ENCODE data around the gene SLC9C2.
"Not testable (repeated sequence)": the region's sequence is repeated elsewhere in the genome, so short reads cannot be mapped to it uniquely, and the experiment has no call there.

SLC9C2 gene

DNA sequence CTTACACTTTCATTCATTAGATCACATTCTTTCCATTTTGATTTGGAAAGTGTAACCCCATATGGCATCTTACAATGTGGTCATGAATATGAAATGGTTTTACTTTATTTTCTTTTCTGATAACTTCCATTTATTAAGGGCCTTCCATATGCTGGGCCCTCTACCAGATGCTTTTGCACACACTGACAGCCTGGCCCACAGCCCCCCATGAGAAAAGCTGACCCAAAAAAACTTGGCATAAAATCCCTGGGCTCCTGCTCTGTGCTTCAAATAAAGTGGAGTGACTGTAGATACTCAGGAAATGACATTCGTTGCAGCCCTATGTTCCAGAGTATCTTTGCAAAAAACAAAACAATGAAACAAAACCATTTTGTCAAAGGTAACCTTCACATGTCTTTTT is 76.9 kb downstream of the SLC9C2 start:
- DNase-seq (ENCODE audit: low spot score): no peak

DNA sequence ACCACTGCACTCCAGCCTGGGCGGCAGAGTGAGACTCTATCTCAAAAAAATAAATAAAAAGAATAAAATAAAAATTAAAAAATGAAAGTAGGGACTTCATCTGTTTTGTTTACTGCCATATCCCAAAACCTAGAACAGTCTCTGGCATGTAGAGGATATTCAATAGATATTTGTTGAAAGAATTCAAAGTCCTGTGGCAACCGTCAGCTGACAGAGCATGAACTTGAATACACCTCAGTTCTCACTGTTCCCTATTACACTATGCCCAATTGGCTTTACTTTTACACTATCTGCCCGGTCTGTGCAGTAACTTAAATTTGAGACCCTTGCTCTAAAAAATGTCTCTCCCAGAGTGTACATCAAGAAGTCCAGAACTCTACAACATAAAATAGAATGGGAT is 79.5 kb downstream of the SLC9C2 start:
- DNase-seq (ENCODE audit: low spot score): no peak

DNA sequence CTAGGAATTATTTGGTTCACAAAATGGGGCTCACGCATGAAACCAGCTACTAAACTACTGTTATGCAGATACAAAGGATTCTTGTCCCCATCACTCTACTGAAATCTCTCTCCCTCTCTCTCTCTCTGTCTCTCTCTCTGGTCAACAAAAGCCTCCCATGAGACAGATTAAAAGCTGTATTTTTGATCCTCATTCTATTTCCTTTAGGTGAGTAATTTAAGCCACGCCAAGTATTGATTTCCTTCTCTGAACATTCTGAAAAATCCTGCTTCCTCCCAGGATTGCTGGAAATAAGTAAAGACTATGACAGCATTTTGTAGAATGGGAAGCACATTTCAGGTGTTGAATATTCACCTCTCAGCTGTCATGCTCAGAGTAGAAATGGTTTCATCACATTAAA is 82.1 kb downstream of the SLC9C2 start:
- no peak for DNase-seq (ENCODE audit: low spot score)

DNA sequence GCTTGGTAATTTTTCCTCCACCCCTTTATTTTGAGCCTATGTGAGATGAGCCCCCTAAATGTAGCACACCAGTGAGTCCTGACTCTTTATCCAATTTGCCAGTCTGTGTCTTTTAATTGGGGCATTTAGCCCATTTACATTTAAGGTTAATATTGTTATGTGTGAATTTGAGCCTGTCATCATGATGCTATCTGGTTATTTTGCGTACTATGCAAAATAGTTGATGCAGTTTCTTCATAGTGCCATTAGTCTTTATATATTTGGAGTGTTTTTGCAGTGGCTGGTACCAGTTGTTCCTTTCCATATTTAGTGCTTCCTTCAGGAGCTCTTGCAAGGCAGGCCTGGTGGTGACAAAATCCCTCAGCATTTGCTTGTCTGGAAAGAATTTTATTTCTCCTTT is 88.4 kb downstream of the SLC9C2 start:
- DNase-seq (ENCODE audit: low spot score): not testable (repeated sequence)

DNA sequence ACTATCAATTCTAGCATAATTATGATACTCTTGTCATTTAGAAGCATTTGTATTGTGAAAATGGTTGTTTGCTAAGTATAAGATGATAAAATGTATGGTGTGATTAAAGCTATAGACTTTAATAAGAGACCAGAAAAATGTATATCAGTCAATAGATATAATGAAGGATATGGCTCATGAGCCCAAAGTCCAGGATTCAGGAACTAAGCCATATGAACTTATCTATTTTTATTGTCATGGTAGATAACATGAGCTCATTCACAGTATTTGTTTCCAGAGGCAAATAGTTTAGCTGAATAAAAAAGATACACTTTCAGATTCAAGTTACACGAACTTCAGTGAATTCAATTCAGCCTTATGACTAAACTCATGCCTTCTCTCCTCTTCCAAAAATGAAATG is 93.1 kb downstream of the SLC9C2 start:
- DNase-seq (ENCODE audit: low spot score): no peak

DNA sequence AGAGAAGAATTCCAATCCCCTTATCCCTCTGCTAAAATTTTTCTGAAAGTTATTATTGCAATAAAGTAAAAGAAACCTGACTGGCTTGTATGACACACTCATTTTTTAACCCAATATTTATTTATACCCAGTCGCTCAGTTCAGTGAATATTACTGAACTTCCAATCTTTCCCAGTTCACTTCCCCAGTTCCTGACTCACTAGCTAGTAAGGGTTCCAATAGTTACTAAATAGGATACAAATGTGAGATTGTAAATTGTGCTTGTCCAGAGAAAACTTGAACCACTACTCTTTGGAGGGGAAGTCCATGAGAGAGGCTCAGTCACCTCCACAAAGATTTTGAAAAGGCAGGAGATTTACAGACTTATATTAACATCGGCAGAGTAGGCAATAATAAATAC is 94.3 kb downstream of the SLC9C2 start:
- no peak for DNase-seq (ENCODE audit: low spot score)

DNA sequence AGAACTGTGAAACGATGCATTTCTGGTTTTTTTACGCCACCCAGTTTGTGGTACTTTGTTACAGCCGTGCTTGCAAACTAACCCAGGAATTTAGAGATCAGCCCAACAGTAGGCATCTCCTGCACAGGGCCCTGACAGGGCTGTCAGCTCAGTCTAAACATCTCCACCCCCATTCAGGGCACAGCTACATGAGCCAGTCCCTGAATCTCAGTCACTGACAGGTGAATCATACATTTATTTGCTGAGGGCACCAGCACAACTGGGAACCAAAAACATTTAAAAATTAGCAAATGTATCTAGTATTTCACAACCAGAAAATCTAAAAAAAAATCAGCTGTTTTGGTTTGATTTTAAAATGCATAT is 95.0 kb downstream of the SLC9C2 start:
- DNase-seq (ENCODE audit: low spot score): no peak

DNA sequence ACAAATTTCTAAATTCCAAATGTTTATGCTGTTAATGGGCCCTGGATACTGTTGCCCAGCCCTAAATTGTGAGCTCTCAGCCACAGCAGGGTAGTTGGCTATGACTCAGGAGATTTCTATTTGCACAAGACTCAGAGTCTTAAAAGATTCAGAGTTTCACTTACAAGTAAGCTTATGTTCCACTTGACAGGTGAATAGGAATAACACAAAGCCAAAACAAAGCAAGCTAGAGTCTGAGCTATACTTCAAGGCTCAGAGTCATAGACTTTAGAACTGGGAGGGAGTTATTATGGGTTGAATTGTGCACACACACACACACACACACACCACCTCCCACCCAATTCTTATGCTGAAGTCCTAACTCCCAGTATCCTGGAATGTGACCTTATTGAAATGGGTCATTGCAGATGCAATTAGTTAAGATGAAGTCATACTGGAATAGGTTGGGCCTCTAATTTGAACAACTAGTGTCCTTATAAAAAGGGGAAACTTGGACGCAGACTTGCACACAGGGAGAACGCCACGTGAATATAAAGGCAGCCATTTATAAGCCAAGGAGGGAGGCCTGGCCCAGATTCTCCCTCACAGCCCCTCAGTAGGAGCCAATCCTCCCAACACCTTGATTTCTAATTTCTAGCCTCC is 95.5 kb downstream of the SLC9C2 start:
- DNase-seq (ENCODE audit: low spot score): peak; percentile 51

DNA sequence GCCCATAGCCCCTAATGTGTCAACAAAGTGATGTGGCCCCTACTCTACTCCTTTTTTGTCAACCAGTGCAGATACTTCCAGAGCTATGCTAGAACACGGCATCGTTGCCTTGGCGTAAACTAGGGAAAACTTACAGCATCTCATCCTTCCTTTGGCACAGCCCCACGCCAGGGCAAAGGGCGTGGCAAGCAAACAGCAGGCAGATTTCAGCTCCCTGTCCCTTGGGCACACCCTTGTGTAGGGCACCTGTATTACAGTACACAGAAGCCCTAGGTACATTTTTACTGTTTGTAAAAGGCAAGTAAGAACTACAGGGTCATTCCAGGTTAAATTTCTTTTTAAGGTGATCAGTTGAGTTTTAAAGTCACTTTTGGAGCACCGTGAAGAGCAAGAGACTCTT is 96.4 kb downstream of the SLC9C2 start:
- peak; percentile 18 for DNase-seq (ENCODE audit: low spot score)

DNA sequence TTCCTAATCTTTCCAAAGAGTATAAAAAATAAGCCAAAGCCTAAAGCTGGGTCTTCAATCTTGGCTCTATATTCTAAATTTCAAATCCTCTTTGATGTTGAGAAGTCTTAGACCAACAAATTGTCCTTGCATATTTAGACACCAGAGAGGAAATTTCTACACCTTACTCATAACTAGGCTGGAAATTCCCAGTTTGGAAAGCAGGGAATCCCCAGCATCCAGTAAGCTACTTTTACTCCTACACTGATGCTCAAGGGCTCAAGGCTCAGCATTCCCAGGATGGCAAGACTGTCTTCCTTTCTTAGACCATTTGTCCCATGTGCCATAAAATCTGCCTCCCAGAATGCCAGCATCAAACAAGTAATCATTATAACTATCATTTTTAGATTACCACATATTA is 97.5 kb downstream of the SLC9C2 start:
- no peak for DNase-seq (ENCODE audit: low spot score)

DNA sequence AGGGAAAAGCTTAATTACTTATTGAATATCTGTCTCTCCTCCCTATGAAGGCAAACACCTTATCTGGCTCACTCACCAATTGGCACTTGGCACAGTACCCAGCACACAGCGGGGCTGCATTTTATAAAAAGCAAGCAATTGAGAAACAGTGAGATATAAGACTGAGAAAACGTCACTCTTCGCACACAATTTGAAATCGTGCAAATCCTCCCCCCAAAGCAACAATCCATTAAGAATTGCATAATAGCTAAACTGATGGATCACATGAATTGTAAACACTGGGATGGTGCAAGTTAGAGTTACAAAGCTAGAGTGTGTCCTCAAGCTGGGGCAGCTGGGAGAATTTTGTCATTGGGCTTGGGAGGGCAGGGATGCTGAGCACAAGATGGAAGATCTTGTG is 98.6 kb downstream of the SLC9C2 start:
- DNase-seq (ENCODE audit: low spot score): no peak

DNA sequence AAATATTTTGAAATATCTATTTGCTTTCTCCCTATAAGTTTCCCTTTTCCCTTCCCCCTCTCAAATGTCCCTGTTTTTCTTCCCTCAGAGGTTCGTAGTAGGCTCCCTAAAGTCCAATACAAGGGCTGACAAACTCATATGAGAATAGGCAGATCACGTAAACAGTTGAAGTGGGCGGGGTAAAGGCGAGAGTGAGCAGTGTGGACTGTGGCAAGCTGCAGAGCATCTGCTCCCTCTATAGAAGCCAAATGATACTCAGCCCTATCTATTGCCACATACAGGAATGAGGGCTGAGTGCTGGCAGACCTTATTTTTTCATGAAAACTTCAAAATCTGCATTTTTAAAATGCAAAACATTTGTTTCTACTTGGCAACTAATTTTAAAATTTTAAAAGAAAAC is 99.5 kb downstream of the SLC9C2 start:
- no peak for DNase-seq (ENCODE audit: low spot score)

DNA sequence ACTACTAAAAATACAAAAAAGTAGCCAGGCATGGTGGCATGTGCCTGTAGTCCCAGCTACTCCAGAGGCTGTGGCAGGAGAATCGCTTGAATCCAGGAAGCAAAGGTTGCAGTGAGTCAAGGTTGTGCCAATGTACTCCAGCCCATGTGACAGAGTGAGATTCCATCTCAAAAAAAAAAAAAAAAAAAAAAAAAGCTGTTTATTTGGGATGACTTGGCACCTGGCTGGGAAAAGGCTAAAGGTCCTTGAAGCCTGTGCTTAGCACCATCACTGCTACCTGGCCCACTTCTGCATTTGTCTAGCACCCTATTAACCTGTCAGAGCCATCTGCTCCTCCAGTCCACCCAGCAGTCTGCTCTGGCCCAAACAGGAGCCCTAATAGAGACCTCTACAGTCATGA is 100.8 kb downstream of the SLC9C2 start:
- DNase-seq (ENCODE audit: low spot score): no peak

DNA sequence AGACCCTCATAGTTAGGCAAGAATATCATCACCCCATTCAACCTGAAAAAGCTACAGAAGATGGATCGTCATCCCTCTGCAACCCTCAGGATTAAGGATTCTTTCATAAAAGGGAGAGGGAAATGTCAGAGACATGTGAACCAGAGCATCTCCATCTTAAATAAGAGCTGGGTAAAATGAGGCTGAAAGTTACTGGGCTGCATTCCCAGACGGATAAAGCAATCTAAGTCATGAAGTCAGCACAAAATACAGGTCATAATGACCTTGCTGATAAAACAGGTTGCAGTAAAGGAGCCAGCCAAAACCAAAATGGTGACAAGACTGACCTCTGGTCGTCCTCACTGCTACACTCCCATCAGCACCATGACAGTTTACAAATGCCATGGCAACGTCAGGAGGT is 103.1 kb downstream of the SLC9C2 start:
- DNase-seq (ENCODE audit: low spot score): no peak

DNA sequence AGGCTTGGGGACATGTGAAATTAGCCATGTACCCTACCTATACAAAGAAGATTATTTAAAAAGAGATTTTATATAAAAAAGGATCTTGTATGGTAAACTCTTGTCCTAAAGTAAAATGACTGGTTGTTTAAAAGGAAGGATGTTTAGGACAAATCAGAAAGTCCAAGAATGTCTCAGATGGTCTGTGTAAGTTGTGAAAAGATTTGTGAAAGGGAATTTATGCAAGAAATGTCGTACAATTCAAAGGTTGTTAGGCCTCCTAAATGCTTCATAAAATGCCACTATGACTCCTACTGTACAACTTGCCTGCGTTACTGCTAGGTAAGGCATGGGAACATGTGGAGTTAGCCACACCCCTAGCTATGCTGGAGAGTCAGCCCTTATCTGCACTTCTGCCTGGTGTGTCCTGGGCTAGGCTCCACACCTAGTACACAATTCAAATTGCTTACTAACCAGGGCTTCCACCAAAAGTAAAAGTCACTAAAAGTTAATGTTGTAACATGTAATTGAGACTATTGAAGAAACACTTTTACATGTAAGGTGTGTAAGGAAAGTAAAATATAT is 106.0 kb downstream of the SLC9C2 start:
- DNase-seq (ENCODE audit: low spot score): no peak

DNA sequence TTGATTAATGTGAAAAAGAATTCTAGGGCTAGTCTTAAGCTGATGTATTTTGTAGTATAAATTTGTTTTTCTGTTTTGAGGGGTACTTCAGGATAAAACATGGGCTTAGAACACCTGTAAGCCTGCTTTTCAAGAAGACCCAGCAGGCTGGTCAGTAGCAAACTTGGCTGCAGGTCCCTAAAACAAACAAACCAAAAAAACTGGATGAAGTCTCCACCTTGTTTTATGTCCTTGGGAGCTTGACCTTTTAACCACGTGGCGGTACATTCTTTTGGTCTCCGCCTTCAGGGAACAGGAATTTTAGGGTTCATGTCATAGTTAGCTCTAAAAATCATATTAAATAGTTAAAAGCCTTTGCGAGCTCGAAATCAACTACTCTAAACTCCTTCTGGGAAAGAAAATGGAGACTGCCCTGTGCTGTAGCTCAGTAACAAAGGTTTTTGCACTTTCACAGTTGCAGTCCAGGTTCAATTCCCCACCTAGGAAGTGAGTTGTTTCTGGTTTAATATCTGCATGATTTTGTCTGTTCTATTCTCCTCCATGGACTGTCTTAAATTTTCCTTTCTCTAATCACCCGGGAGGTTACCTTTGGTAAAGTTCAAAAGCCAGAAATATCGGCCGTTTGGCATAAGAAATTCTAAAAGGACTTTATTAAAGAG is 107.1 kb downstream of the SLC9C2 start:
- no peak for DNase-seq (ENCODE audit: low spot score)

DNA sequence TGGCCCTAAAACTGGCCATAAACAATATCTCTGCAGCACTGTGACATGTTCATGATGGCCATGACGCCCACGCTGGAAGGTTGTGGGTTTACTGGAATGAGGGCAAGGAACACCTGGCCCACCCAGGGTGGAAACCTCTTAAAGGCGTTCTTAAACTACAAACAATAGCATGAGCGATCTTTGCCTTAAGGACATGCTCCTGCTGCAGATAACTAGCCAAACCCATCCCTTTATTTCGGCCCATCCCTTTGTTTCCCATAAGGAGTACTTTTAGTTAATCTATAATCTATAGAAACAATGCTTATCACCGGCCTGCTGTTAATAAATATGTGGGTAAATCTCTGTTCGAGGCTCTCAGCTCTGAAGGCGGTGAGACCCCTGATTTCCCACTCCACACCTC is 109.7 kb downstream of the SLC9C2 start:
- DNase-seq (ENCODE audit: low spot score): not testable (repeated sequence)

DNA sequence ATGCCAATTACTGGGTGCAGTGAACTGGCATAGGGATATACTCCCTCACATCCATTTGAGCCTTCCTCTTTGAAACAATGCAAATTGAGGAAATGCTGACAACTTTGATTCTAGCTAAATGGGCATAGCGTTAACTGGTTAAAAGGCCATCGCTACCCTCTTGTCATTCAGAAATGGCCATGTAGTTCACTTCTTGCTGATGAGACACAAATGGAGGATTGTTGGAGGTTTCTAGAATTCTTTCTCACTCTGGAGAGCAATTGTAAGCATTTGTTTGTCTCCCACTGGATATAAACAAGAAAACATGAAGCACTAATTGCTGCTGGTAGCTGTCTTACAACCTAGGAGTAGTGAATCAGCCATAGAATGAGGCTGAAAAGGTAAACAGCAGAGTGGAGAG is 111.4 kb downstream of the SLC9C2 start:
- DNase-seq (ENCODE audit: low spot score): no peak

DNA sequence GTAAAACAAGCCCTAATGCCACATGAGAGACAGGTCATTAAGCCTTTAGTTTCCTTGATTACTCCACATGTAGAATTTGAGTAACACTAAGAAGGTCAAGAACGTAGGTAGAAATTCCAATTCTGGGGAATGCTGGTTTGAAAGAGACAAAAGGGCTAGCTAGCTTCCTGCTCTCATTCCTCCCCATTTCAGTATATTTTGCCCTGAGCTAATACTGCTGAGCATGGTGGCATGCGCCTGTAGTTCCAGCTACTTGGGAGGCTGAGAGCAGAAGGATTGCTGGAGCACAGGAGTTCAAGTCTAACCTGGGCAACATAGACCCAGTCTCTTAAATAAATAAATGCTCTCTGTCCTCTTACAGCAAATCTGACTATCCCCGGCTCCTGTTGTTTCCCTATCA is 112.9 kb downstream of the SLC9C2 start:
- DNase-seq (ENCODE audit: low spot score): no peak

DNA sequence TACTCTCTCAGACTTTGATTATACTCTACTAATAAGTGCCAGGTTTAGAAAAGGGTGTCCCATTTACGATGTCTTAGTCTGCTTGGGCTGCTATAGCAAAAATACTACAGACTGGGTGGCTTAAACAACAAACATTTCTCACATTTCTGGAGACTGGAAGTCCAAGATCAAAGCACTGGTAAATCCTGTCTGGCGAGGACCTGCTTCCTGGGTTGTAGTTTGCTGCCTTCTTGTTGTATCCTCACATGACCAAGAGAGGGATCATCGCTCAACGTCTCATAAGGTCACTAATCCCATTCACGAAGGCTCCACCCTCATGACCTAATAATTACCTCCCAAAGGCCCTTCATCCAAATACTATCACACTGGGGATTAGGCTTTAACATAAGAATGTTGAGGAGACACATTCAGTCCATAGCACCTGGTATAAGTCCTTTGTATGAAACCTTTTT is 113.7 kb downstream of the SLC9C2 start:
- peak; percentile 32 for DNase-seq (ENCODE audit: low spot score)

DNA sequence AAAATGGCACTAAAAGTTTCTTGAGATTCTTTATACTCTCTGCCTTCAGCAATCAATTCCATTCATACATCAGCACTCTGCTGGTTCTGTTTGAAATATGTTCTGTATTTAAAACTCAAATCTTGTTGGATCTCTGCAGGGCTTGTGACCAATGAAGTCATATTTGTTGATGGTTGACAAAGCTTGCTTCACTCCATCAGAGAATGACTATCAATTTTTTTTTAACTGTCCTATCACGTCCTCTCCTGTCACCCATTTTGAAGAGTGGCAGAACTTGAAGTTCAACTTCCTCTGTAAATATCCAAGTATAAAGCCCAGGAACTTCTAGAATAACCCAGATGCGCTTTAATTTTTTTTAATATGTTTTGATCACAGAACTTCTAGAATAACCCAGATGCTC is 114.9 kb downstream of the SLC9C2 start:
- no peak for DNase-seq (ENCODE audit: low spot score)

DNA sequence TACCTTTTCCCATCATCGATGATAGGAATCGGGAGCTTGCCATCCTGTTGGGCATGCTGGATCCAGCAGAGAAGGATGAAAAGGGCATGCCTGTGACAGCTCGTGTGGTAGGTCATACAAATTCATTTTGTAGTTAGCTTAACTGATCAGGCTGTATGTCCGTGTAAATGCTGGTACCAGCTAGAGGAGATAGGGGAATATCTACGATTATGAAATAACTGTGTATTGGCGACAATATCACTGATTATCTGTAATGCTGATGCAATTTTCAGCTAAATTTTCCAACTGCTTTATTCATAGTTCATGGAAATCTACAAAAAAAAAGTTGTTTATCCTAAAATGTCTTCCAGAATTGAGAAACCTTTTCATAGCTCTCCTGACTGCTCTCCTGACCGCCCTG is 117.5 kb downstream of the SLC9C2 start:
- DNase-seq (ENCODE audit: low spot score): no peak

DNA sequence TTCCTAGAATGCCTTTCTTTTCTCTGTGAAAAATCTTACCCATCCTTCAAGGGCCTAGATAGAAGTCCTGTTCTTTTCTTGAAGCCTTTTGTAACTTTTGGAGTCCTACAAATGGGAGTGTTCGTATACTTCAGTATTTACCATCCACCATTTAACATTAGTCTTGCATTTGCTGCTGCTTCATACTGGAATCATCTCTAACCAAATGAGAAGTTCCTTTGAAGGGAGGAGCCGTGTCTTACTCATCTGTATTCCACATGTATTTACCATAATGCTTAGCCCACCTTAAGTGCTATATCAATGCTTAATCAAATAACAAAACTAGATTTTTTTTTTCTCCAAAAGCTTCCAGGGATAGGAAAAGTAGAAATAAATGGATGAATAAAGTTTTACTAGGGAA is 118.6 kb downstream of the SLC9C2 start:
- no peak for DNase-seq (ENCODE audit: low spot score)

DNA sequence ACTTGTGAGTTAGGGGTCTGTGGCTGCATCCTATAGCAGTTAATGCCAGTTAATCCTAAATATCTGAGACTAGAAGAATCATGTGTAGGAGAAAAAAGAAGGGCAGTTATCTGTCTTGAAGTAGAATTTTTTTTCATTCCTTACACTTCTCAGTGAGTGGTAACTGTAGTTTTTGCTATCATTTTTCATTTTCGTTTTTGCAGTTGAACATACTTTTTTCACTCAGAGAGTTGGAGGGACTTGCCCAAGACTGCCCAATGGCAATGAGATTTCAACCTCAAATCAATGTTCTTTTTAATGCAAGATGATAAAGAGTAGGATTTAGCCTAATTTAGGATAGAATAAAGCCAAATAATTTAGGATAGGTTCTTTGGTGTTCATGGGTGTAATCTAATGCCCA is 120.2 kb downstream of the SLC9C2 start:
- DNase-seq (ENCODE audit: low spot score): no peak
